Mononuclear cell (primary cell): ENCODE data around the gene EPHB3. TPM values are rescaled to one million over a fixed set of nuclear protein-coding genes. Genes with fewer than 3 reads are reported as not detected.

Experiments
- H3K27me3 ChIP-seq: 2 replicates; pipeline ENCODE4 v1.6.0; 2011; ENCODE audit warnings: low read length, control low read depth; ENCODE audit not compliant: insufficient read depth
- H3K4me1 ChIP-seq: 2 replicates; pipeline ENCODE4 v1.5.1; 2011; ENCODE audit warnings: mild to moderate bottlenecking, low read length, control low read depth; ENCODE audit not compliant: insufficient read depth
- H3K4me3 ChIP-seq: 2 replicates; pipeline ENCODE4 v1.5.1; 2011; ENCODE audit warnings: mild to moderate bottlenecking, low read length, moderate library complexity
- H3K9me3 ChIP-seq: 2 replicates; pipeline ENCODE4 v1.5.1; 2011; ENCODE audit warnings: low read depth, mild to moderate bottlenecking, control low read depth, low read length
- total RNA-seq: library from RNA; depleted of rRNA; stranded (reverse); fragments of >200 nt; gene quantifications from one replicate; pipeline ENCODE4 v1.2.3, GENCODE V29; 2012

EPHB3 gene
- total RNA-seq, 1 donor, result 1.6 TPM

- Histone ChIP-seq H3K9me3 (no peaks in the 10 kb centered on the region), H3K27me3 (no peaks in the 10 kb centered on the region), H3K4me1 (peaks cover 6% of the 10 kb centered on the region), H3K4me3 (no peak overlapping the region)
Observed at GRCh38 chr3:184593928-184594303, 32.3 kb downstream of the EPHB3 start.

DNA sequence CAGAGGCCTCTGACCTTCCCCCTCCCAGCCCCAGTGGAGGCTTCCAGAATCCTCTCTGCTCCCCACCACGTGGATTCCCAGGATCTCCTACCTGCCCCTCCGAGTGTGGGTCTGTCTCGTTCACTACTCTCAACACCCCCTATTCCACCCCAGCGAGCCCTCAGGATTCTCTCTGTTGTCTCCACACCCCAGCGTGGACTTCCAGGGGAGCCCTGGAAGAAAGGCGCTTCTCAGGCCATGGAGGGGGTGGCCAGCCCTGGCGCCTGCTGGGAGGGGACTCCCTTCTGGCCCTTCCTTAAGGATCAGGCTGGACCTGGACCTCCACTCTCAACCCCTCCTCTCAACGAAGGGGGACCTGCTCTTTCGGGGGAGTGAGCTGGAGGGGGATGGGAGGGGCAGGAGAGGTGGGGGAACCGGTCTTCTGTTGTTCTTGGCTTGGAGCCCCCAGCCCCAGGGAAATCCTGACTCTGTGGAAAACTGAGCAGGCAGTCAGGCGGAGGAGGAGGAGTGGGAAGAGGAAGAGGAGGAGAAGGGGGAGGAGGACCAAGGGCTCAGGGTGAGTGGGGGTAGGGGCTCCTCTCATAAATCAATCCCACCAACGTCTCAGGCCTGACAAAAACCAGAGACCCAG, 32.9 kb downstream of the EPHB3 start:
- Histone ChIP-seq H3K4me3 (no peak overlapping the region), H3K4me1 (peaks cover 6% of the 10 kb centered on the region), H3K27me3 (no peaks in the 10 kb centered on the region), H3K9me3 (no peaks in the 10 kb centered on the region)

GRCh38 chr3:184595726-184596125, 34.1 kb downstream of the EPHB3 start:
- H3K4me1 ChIP-seq, result peaks cover 4% of the 10 kb centered on the region
- H3K4me3 ChIP-seq, result no peak overlapping the region
- H3K9me3 ChIP-seq, result no peaks in the 10 kb centered on the region
- H3K27me3 ChIP-seq, result peaks cover 4% of the 10 kb centered on the region

- Histone ChIP-seq H3K9me3 (no peaks in the 10 kb centered on the region), H3K4me1 (peaks cover 5% of the 10 kb centered on the region), H3K27me3 (peaks cover 8% of the 10 kb centered on the region), H3K4me3 (no peak overlapping the region)
Observed at GRCh38 chr3:184596233-184596632, 34.6 kb downstream of the EPHB3 start.

DNA sequence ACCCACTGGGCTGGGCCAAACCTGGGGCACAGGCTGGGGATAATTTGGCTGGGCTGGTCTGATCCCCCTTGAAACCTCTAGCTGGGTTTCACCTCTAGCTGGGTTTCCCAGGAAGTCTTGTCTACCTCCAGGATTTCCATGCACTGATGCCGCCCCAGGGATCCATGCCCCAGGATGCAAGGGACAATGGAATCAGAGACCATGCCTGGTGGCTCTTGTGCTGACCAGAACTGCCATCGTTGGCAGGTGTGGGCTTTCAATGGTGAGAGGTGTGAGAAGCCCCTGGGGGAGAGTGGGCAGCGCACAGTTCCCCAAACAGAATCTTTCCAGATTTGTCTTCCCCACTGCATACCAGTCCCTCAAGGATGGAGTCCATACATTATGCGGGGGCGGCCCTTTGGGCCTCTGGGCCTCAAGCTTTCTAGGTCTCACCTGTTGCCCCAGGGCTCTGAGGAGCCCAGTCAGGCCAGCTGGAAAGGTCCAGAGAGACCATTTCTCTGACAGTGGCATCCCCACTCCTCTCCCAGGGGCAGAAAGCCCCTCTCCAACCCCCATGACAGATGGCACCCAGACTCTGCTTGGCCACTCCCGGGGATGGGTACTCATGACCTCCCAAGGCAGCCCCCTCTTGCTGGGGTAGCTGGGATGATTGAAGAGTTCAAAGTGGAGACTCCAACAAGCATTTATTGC, 35.4 kb downstream of the EPHB3 start:
- peaks cover 10% of the 10 kb centered on the region for H3K4me1 ChIP-seq

DNA sequence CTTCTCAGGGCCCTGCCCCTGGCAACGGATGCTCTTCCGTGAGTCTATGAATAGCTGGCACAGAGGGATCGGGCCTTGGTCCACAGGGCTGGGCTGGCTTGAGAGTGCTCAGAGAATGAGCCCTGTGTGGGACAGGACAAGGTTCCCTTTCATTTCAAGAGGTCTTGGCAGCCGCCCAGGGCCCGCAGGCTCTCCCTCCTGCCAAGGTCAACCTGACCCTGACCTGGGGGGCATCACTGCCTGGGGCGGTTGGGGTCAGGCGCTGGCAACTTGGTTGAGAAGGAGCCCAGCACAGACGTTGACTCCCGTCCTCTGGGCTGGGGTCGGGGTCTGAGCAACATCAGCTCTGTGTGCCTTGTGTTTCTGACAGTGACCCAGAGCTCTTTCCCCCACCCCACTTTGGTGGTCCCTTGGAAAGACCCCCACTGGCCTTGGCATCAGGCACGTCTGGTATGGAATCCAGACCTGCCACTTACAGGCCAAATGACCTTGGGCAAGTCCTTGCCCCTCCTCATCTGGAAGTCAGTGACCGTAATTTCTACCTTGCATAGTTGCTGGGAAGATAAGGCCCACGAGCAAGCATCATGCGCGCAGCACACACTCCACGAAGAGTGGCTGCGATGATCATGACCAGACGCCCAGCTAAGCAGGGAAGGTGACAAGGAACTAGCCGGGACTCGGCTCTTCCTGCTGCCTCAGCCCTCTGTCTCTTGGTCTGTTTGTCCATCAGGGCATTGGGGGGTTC, 36.4 kb downstream of the EPHB3 start:
- Histone ChIP-seq H3K4me1 (peaks cover 19% of the 10 kb centered on the region), H3K27me3 (peaks cover 22% of the 10 kb centered on the region), H3K4me3 (no peak overlapping the region), H3K9me3 (no peaks in the 10 kb centered on the region)

More for the DNA sequence above, 35.4 kb downstream of the EPHB3 start:
- Histone ChIP-seq H3K27me3 (peaks cover 12% of the 10 kb centered on the region), H3K4me3 (no peak overlapping the region), H3K9me3 (no peaks in the 10 kb centered on the region)

- Histone ChIP-seq H3K4me1 (peaks cover 20% of the 10 kb centered on the region), H3K27me3 (peaks cover 27% of the 10 kb centered on the region), H3K4me3 (no peak overlapping the region)
Observed at GRCh38 chr3:184598574-184598927, 37.0 kb downstream of the EPHB3 start.

DNA sequence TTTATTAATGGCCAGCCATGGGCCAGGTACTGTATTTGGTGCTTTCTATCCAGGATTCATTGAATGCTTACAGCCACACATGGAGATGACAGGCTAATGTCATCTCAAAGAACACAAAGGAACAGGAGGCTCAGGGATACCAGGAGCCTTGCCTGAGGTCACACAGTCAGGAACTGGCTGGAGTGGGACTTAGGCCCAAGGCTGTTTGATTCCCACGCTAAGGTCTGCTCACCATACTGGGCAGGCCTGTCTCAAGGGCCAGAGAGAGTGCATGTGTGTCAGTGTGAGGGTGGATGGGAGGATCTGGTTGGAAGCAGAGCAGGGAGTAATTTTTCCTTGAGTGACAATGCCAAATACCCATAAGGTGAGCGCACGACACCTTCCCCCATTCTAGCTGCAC, 37.6 kb downstream of the EPHB3 start:
- Histone ChIP-seq H3K4me3 (no peak overlapping the region), H3K9me3 (no peaks in the 10 kb centered on the region), H3K27me3 (peaks cover 33% of the 10 kb centered on the region), H3K4me1 (peaks cover 25% of the 10 kb centered on the region)

More at GRCh38 chr3:184598574-184598927, 37.0 kb downstream of the EPHB3 start:
- no peaks in the 10 kb centered on the region for H3K9me3 ChIP-seq

GRCh38 chr3:184600685-184601377, 39.2 kb downstream of the EPHB3 start:
- H3K27me3 ChIP-seq, result peaks cover 42% of the 10 kb centered on the region
- H3K4me3 ChIP-seq, result no peak overlapping the region
- peaks cover 37% of the 10 kb centered on the region for H3K4me1 ChIP-seq
- no peaks in the 10 kb centered on the region for H3K9me3 ChIP-seq

GRCh38 chr3:184601576-184602371, 40.2 kb downstream of the EPHB3 start:
- Histone ChIP-seq H3K4me1 (peaks cover 37% of the 10 kb centered on the region), H3K27me3 (peaks cover 42% of the 10 kb centered on the region), H3K9me3 (no peaks in the 10 kb centered on the region), H3K4me3 (no peak overlapping the region)

- no peaks in the 10 kb centered on the region for H3K9me3 ChIP-seq
- peaks cover 42% of the 10 kb centered on the region for H3K27me3 ChIP-seq
- peaks cover 42% of the 10 kb centered on the region for H3K4me1 ChIP-seq
- no peak overlapping the region for H3K4me3 ChIP-seq
Observed at GRCh38 chr3:184602372-184603150, 41.0 kb downstream of the EPHB3 start.

DNA sequence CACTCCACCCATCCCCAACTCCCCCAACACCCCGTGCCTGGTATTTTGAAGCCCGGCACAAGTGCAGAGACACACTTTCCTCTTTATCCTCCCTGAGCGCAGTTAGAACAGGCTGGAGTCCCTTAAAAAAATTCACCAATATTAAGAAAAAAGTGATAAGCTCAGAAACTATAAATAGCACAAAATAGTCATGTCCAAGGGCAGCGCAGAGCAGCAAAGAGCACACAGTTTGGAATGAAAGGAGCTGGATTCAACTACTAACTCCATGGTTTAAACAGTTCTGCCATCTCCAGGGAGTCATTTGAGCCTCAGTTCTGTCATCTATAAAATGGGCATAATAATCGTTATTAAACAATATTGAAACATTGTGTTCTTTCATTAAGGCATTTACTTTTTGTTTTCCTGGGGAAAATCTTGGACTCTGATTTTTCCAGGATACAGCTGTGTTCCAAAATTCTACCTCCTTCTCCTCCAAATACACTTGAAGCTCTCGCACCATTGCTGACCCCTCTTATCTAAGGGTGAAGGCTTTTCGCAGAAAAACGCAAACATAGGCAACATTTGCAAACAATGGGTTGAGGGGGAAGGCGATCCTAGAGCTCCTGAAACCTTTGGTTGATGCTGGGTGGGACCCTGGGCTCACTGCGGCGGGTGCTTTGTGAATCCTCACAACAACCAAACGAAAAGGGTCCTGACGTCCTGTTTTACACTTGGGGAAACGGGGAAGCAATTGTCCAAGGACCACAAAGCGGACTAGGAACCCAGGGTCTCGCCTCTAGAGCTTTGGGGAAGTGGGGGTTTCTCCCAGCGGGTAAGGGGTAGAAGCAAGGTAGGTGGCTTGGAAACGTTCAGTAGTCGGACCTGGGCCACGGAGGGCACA, 41.8 kb downstream of the EPHB3 start:
- Histone ChIP-seq H3K4me1 (peaks cover 50% of the 10 kb centered on the region), H3K4me3 (no peak overlapping the region), H3K9me3 (no peaks in the 10 kb centered on the region), H3K27me3 (peaks cover 42% of the 10 kb centered on the region)

DNA sequence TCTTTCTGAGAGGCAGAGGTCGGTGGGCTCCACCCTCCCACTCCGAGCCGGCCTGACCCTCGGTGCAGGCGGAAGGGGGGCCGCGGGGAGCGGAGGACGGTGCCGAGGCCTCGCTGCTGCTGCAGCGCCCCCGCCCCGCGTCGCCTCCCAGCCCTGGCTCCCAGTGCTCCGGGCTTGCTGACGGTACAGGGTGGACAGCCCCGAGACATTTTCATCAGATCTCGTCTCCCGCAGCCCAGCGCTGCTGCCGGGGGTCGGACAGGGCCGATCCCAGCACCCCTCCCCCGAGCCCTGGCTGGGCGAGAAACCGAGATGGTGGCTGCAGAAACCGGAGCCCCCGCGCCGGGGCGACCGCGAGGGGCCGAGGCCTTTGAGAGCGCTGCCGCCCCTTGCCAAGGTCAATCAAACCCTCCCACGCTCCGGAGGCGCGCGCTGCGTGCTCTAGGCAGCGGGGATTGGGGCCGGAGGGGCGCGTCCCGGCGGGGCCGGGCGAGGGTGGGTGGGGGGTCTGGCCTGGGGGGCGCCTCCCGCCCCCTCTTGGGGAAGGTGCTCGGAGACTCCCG, 42.5 kb downstream of the EPHB3 start:
- Histone ChIP-seq H3K27me3 (peaks cover 42% of the 10 kb centered on the region), H3K4me1 (peaks cover 57% of the 10 kb centered on the region), H3K9me3 (no peaks in the 10 kb centered on the region), H3K4me3 (no peak overlapping the region)
